ENCODE measurements around the gene ASPHD2.

The ASPHD2 gene

GRCh38 chr22:26477341-26477731, 48.3 kb downstream of the ASPHD2 start:
- Histone ChIP-seq H2BK15ac (replicated peaks; ENCODE audit: low read depth) (no peak overlapping the region), H3K79me2 (ENCODE audit: control insufficient read depth, insufficient read depth, low read length) (no peaks in the 10 kb centered on the region), H4K5ac (ENCODE audit: low read length) (no peak overlapping the region), H3K9ac (ENCODE audit: low read length) (no peak overlapping the region), H3K23ac (ENCODE audit: low read length) (no peak overlapping the region), H2AK5ac (ENCODE audit: low read length) (no peak overlapping the region), H3K4me1 (ENCODE audit: control insufficient read depth, low read depth, low read length) (no peaks in the 10 kb centered on the region), H4K8ac (ENCODE audit: low read depth, low read length) (no peak overlapping the region), H2BK120ac (ENCODE audit: low read depth, low read length) (no peak overlapping the region), H3K36me3 (ENCODE audit: control insufficient read depth, insufficient read depth, low read length) (no peaks in the 10 kb centered on the region), H3K27me3 (ENCODE audit: insufficient read depth, low read length, poor library complexity) (no peaks in the 10 kb centered on the region), H2BK5ac (ENCODE audit: low read length) (no peak overlapping the region), H3K79me1 (ENCODE audit: low read length) (peaks cover 10% of the 10 kb centered on the region), H3K4me2 (ENCODE audit: low read length) (no peak overlapping the region), H3K18ac (ENCODE audit: low read length) (no peak overlapping the region), H3K56ac (ENCODE audit: low read length) (no peak overlapping the region), H3K4ac (ENCODE audit: low read depth, low read length) (no peak overlapping the region), H3K27ac (ENCODE audit: low read depth, low read length) (no peak overlapping the region), H3K4me3 (ENCODE audit: low read length) (no peak overlapping the region)
- DNase-seq = no peak
- no CpG with 5 or more reads among the region's 4 CpGs for WGBS (ENCODE audit: extremely low coverage, insufficient coverage, low lambda C conversion rate)

- Histone ChIP-seq H2BK120ac (ENCODE audit: low read depth, low read length) (no peak overlapping the region), H3K18ac (ENCODE audit: low read length) (no peak overlapping the region), H3K79me2 (ENCODE audit: control insufficient read depth, insufficient read depth, low read length) (peaks cover 3% of the 10 kb centered on the region), H3K4me2 (ENCODE audit: low read length) (no peak overlapping the region), H3K9ac (ENCODE audit: low read length) (no peak overlapping the region), H3K56ac (ENCODE audit: low read length) (peak overlapping the region; percentile 27), H3K23ac (ENCODE audit: low read length) (no peak overlapping the region), H3K27me3 (ENCODE audit: insufficient read depth, low read length, poor library complexity) (no peaks in the 10 kb centered on the region), H3K4me1 (ENCODE audit: control insufficient read depth, low read depth, low read length) (peaks cover under 1% of the 10 kb centered on the region), H2AK5ac (ENCODE audit: low read length) (no peak overlapping the region), H3K4me3 (ENCODE audit: low read length) (no peak overlapping the region), H4K5ac (ENCODE audit: low read length) (no peak overlapping the region), H3K4ac (ENCODE audit: low read depth, low read length) (no peak overlapping the region), H2BK5ac (ENCODE audit: low read length) (no peak overlapping the region), H3K36me3 (ENCODE audit: control insufficient read depth, insufficient read depth, low read length) (no peaks in the 10 kb centered on the region), H2BK15ac (replicated peaks; ENCODE audit: low read depth) (no peak overlapping the region), H4K8ac (ENCODE audit: low read depth, low read length) (no peak overlapping the region), H3K79me1 (ENCODE audit: low read length) (peaks cover 12% of the 10 kb centered on the region), H3K27ac (ENCODE audit: low read depth, low read length) (no peak overlapping the region)
- DNase-seq = no peak
- no CpG with 5 or more reads among the region's 12 CpGs for WGBS (ENCODE audit: extremely low coverage, insufficient coverage, low lambda C conversion rate)
Observed at GRCh38 chr22:26479043-26479791, 50.2 kb downstream of the ASPHD2 start.

GRCh38 chr22:26479792-26480610, 50.9 kb downstream of the ASPHD2 start:
- Histone ChIP-seq H2BK5ac (ENCODE audit: low read length) (no peak overlapping the region), H3K36me3 (ENCODE audit: control insufficient read depth, insufficient read depth, low read length) (no peaks in the 10 kb centered on the region), H3K4me1 (ENCODE audit: control insufficient read depth, low read depth, low read length) (peaks cover 4% of the 10 kb centered on the region), H3K4ac (ENCODE audit: low read depth, low read length) (no peak overlapping the region), H3K18ac (ENCODE audit: low read length) (no peak overlapping the region), H2BK15ac (replicated peaks; ENCODE audit: low read depth) (no peak overlapping the region), H3K27me3 (ENCODE audit: insufficient read depth, low read length, poor library complexity) (no peaks in the 10 kb centered on the region), H3K79me2 (ENCODE audit: control insufficient read depth, insufficient read depth, low read length) (peaks cover 10% of the 10 kb centered on the region), H3K9ac (ENCODE audit: low read length) (peak overlapping the region; percentile 6), H3K23ac (ENCODE audit: low read length) (no peak overlapping the region), H3K56ac (ENCODE audit: low read length) (no peak overlapping the region), H3K27ac (ENCODE audit: low read depth, low read length) (no peak overlapping the region), H3K4me3 (ENCODE audit: low read length) (no peak overlapping the region), H4K5ac (ENCODE audit: low read length) (no peak overlapping the region), H3K79me1 (ENCODE audit: low read length) (peaks cover 15% of the 10 kb centered on the region), H3K4me2 (ENCODE audit: low read length) (no peak overlapping the region), H2AK5ac (ENCODE audit: low read length) (no peak overlapping the region), H4K8ac (ENCODE audit: low read depth, low read length) (no peak overlapping the region), H2BK120ac (ENCODE audit: low read depth, low read length) (no peak overlapping the region)
- no CpG with 5 or more reads among the region's 12 CpGs for WGBS (ENCODE audit: extremely low coverage, insufficient coverage, low lambda C conversion rate)
- DNase-seq = no peak

- H3K23ac ChIP-seq (ENCODE audit: low read length) = no peak overlapping the region
- WGBS (ENCODE audit: extremely low coverage, insufficient coverage, low lambda C conversion rate) = no CpG with 5 or more reads among the region's 2 CpGs
- H3K27ac ChIP-seq (ENCODE audit: low read depth, low read length) = no peak overlapping the region
- no peak overlapping the region for H2AK5ac ChIP-seq (ENCODE audit: low read length)
- H2BK120ac ChIP-seq (ENCODE audit: low read depth, low read length) = no peak overlapping the region
- H4K8ac ChIP-seq (ENCODE audit: low read depth, low read length) = no peak overlapping the region
- peak overlapping the region; percentile 6 for H3K9ac ChIP-seq (ENCODE audit: low read length)
- H3K4me3 ChIP-seq (ENCODE audit: low read length) = no peak overlapping the region
- H3K4ac ChIP-seq (ENCODE audit: low read depth, low read length) = no peak overlapping the region
- H3K4me1 ChIP-seq (ENCODE audit: control insufficient read depth, low read depth, low read length) = peaks cover 4% of the 10 kb centered on the region
- no peak overlapping the region for H4K5ac ChIP-seq (ENCODE audit: low read length)
- no peak overlapping the region for H3K18ac ChIP-seq (ENCODE audit: low read length)
- H3K56ac ChIP-seq (ENCODE audit: low read length) = peak overlapping the region; percentile 47
- peaks cover 17% of the 10 kb centered on the region for H3K79me1 ChIP-seq (ENCODE audit: low read length)
- no peaks in the 10 kb centered on the region for H3K36me3 ChIP-seq (ENCODE audit: control insufficient read depth, insufficient read depth, low read length)
- H2BK15ac ChIP-seq (replicated peaks; ENCODE audit: low read depth) = no peak overlapping the region
- no peak overlapping the region for H3K4me2 ChIP-seq (ENCODE audit: low read length)
- no peak overlapping the region for H2BK5ac ChIP-seq (ENCODE audit: low read length)
- peaks cover 13% of the 10 kb centered on the region for H3K79me2 ChIP-seq (ENCODE audit: control insufficient read depth, insufficient read depth, low read length)
- DNase-seq = no peak
- no peaks in the 10 kb centered on the region for H3K27me3 ChIP-seq (ENCODE audit: insufficient read depth, low read length, poor library complexity)
Observed at GRCh38 chr22:26480611-26480932, 51.5 kb downstream of the ASPHD2 start.

GRCh38 chr22:26481112-26481693, 52.1 kb downstream of the ASPHD2 start:
- Histone ChIP-seq H3K79me2 (ENCODE audit: control insufficient read depth, insufficient read depth, low read length) (peaks cover 16% of the 10 kb centered on the region), H3K4me3 (ENCODE audit: low read length) (no peak overlapping the region), H3K79me1 (ENCODE audit: low read length) (peaks cover 20% of the 10 kb centered on the region), H3K27ac (ENCODE audit: low read depth, low read length) (no peak overlapping the region), H3K9ac (ENCODE audit: low read length) (peak overlapping the region; percentile 41), H3K23ac (ENCODE audit: low read length) (no peak overlapping the region), H3K36me3 (ENCODE audit: control insufficient read depth, insufficient read depth, low read length) (no peaks in the 10 kb centered on the region), H4K5ac (ENCODE audit: low read length) (no peak overlapping the region), H2AK5ac (ENCODE audit: low read length) (no peak overlapping the region), H3K56ac (ENCODE audit: low read length) (no peak overlapping the region), H3K4me1 (ENCODE audit: control insufficient read depth, low read depth, low read length) (peaks cover 4% of the 10 kb centered on the region), H4K8ac (ENCODE audit: low read depth, low read length) (no peak overlapping the region), H3K4ac (ENCODE audit: low read depth, low read length) (no peak overlapping the region), H2BK5ac (ENCODE audit: low read length) (no peak overlapping the region), H3K4me2 (ENCODE audit: low read length) (no peak overlapping the region), H3K27me3 (ENCODE audit: insufficient read depth, low read length, poor library complexity) (no peaks in the 10 kb centered on the region), H2BK120ac (ENCODE audit: low read depth, low read length) (no peak overlapping the region), H2BK15ac (replicated peaks; ENCODE audit: low read depth) (no peak overlapping the region), H3K18ac (ENCODE audit: low read length) (no peak overlapping the region)
- DNase-seq = no peak
- WGBS (ENCODE audit: extremely low coverage, insufficient coverage, low lambda C conversion rate) = no CpG with 5 or more reads among the region's 6 CpGs
